ENCODE measurements around the gene IFNL4.
"Not testable (repeated sequence)": the region's sequence is repeated elsewhere in the genome, so short reads cannot be mapped to it uniquely, and the experiment has no call there.

Gene IFNL4

GRCh38 chr19:39284032-39284431 lies 35.4 kb upstream of the IFNL4 start:
- Histone ChIP-seq H4K5ac (ENCODE audit: low read length) (no peak overlapping the region), H3K27ac (ENCODE audit: low read depth, low read length) (no peak overlapping the region), H3K36me3 (ENCODE audit: control insufficient read depth, insufficient read depth, low read length) (no peaks in the 10 kb centered on the region), H2BK15ac (replicated peaks; ENCODE audit: low read depth) (no peak overlapping the region), H3K4ac (ENCODE audit: low read depth, low read length) (no peak overlapping the region), H3K4me2 (ENCODE audit: low read length) (no peak overlapping the region), H3K27me3 (ENCODE audit: insufficient read depth, low read length, poor library complexity) (no peaks in the 10 kb centered on the region), H2BK120ac (ENCODE audit: low read depth, low read length) (no peak overlapping the region), H4K8ac (ENCODE audit: low read depth, low read length) (no peak overlapping the region), H2AK5ac (ENCODE audit: low read length) (no peak overlapping the region), H2BK5ac (ENCODE audit: low read length) (no peak overlapping the region), H3K9ac (ENCODE audit: low read length) (no peak overlapping the region), H3K18ac (ENCODE audit: low read length) (no peak overlapping the region), H3K79me1 (ENCODE audit: low read length) (no peaks in the 10 kb centered on the region), H3K4me1 (ENCODE audit: control insufficient read depth, low read depth, low read length) (no peaks in the 10 kb centered on the region), H3K23ac (ENCODE audit: low read length) (no peak overlapping the region), H3K4me3 (ENCODE audit: low read length) (no peak overlapping the region), H3K56ac (ENCODE audit: low read length) (no peak overlapping the region), H3K79me2 (ENCODE audit: control insufficient read depth, insufficient read depth, low read length) (no peaks in the 10 kb centered on the region)
- no CpG with 5 or more reads among the region's 1 CpG for WGBS (ENCODE audit: extremely low coverage, insufficient coverage, low lambda C conversion rate)
- no peak for DNase-seq

GRCh38 chr19:39282021-39282420 lies 33.4 kb upstream of the IFNL4 start:
- no peaks in the 10 kb centered on the region for H3K36me3 ChIP-seq (ENCODE audit: control insufficient read depth, insufficient read depth, low read length)
- H3K23ac ChIP-seq (ENCODE audit: low read length) = no peak overlapping the region
- H3K79me2 ChIP-seq (ENCODE audit: control insufficient read depth, insufficient read depth, low read length) = no peaks in the 10 kb centered on the region
- no CpG with 5 or more reads among the region's 1 CpG for WGBS (ENCODE audit: extremely low coverage, insufficient coverage, low lambda C conversion rate)
- no peak overlapping the region for H3K27ac ChIP-seq (ENCODE audit: low read depth, low read length)
- no peak overlapping the region for H3K4ac ChIP-seq (ENCODE audit: low read depth, low read length)
- no peak overlapping the region for H4K5ac ChIP-seq (ENCODE audit: low read length)
- H3K56ac ChIP-seq (ENCODE audit: low read length) = no peak overlapping the region
- no peak overlapping the region for H2BK15ac ChIP-seq (replicated peaks; ENCODE audit: low read depth)
- no peaks in the 10 kb centered on the region for H3K4me1 ChIP-seq (ENCODE audit: control insufficient read depth, low read depth, low read length)
- H2AK5ac ChIP-seq (ENCODE audit: low read length) = no peak overlapping the region
- no peak overlapping the region for H3K18ac ChIP-seq (ENCODE audit: low read length)
- H3K4me3 ChIP-seq (ENCODE audit: low read length) = no peak overlapping the region
- no peak overlapping the region for H2BK120ac ChIP-seq (ENCODE audit: low read depth, low read length)
- no peaks in the 10 kb centered on the region for H3K27me3 ChIP-seq (ENCODE audit: insufficient read depth, low read length, poor library complexity)
- H3K9ac ChIP-seq (ENCODE audit: low read length) = no peak overlapping the region
- no peaks in the 10 kb centered on the region for H3K79me1 ChIP-seq (ENCODE audit: low read length)
- H3K4me2 ChIP-seq (ENCODE audit: low read length) = no peak overlapping the region
- H2BK5ac ChIP-seq (ENCODE audit: low read length) = no peak overlapping the region
- DNase-seq = no peak
- no peak overlapping the region for H4K8ac ChIP-seq (ENCODE audit: low read depth, low read length)

GRCh38 chr19:39277598-39277997 lies 28.9 kb upstream of the IFNL4 start:
- Histone ChIP-seq H2AK5ac (ENCODE audit: low read length) (no peak overlapping the region), H4K8ac (ENCODE audit: low read depth, low read length) (no peak overlapping the region), H3K27ac (ENCODE audit: low read depth, low read length) (no peak overlapping the region), H4K5ac (ENCODE audit: low read length) (no peak overlapping the region), H3K18ac (ENCODE audit: low read length) (no peak overlapping the region), H3K4me1 (ENCODE audit: control insufficient read depth, low read depth, low read length) (no peaks in the 10 kb centered on the region), H3K9ac (ENCODE audit: low read length) (no peak overlapping the region), H3K36me3 (ENCODE audit: control insufficient read depth, insufficient read depth, low read length) (no peaks in the 10 kb centered on the region), H3K4me3 (ENCODE audit: low read length) (no peak overlapping the region), H3K79me2 (ENCODE audit: control insufficient read depth, insufficient read depth, low read length) (no peaks in the 10 kb centered on the region), H3K4me2 (ENCODE audit: low read length) (no peak overlapping the region), H2BK15ac (replicated peaks; ENCODE audit: low read depth) (no peak overlapping the region), H2BK5ac (ENCODE audit: low read length) (no peak overlapping the region), H3K27me3 (ENCODE audit: insufficient read depth, low read length, poor library complexity) (no peaks in the 10 kb centered on the region), H3K56ac (ENCODE audit: low read length) (no peak overlapping the region), H2BK120ac (ENCODE audit: low read depth, low read length) (no peak overlapping the region), H3K79me1 (ENCODE audit: low read length) (no peaks in the 10 kb centered on the region), H3K4ac (ENCODE audit: low read depth, low read length) (no peak overlapping the region), H3K23ac (ENCODE audit: low read length) (no peak overlapping the region)
- no peak for DNase-seq
- WGBS (ENCODE audit: extremely low coverage, insufficient coverage, low lambda C conversion rate) = no CpG with 5 or more reads among the region's 7 CpGs

GRCh38 chr19:39276740-39277139 lies 28.1 kb upstream of the IFNL4 start:
- Histone ChIP-seq H3K79me1 (ENCODE audit: low read length) (no peaks in the 10 kb centered on the region), H3K27ac (ENCODE audit: low read depth, low read length) (no peak overlapping the region), H3K79me2 (ENCODE audit: control insufficient read depth, insufficient read depth, low read length) (no peaks in the 10 kb centered on the region)

GRCh38 chr19:39275578-39275977 lies 26.9 kb upstream of the IFNL4 start:
- Histone ChIP-seq H3K9ac (ENCODE audit: low read length) (no peak overlapping the region), H3K27ac (ENCODE audit: low read depth, low read length) (no peak overlapping the region), H3K4me2 (ENCODE audit: low read length) (no peak overlapping the region), H2BK15ac (replicated peaks; ENCODE audit: low read depth) (no peak overlapping the region), H3K36me3 (ENCODE audit: control insufficient read depth, insufficient read depth, low read length) (no peaks in the 10 kb centered on the region), H4K5ac (ENCODE audit: low read length) (no peak overlapping the region), H3K79me1 (ENCODE audit: low read length) (no peaks in the 10 kb centered on the region), H3K56ac (ENCODE audit: low read length) (no peak overlapping the region), H3K79me2 (ENCODE audit: control insufficient read depth, insufficient read depth, low read length) (no peaks in the 10 kb centered on the region), H4K8ac (ENCODE audit: low read depth, low read length) (no peak overlapping the region), H2BK5ac (ENCODE audit: low read length) (no peak overlapping the region), H3K18ac (ENCODE audit: low read length) (no peak overlapping the region), H2BK120ac (ENCODE audit: low read depth, low read length) (no peak overlapping the region), H3K4me3 (ENCODE audit: low read length) (no peak overlapping the region), H2AK5ac (ENCODE audit: low read length) (no peak overlapping the region), H3K4ac (ENCODE audit: low read depth, low read length) (no peak overlapping the region), H3K23ac (ENCODE audit: low read length) (no peak overlapping the region), H3K4me1 (ENCODE audit: control insufficient read depth, low read depth, low read length) (no peaks in the 10 kb centered on the region), H3K27me3 (ENCODE audit: insufficient read depth, low read length, poor library complexity) (no peaks in the 10 kb centered on the region)
- WGBS (ENCODE audit: extremely low coverage, insufficient coverage, low lambda C conversion rate) = 100% methylated on average over 2 of the region's 5 CpGs
- DNase-seq = no peak

More at GRCh38 chr19:39276740-39277139, 28.1 kb upstream of the IFNL4 start:
- Histone ChIP-seq H2BK15ac (replicated peaks; ENCODE audit: low read depth) (no peak overlapping the region), H3K4ac (ENCODE audit: low read depth, low read length) (no peak overlapping the region), H3K4me1 (ENCODE audit: control insufficient read depth, low read depth, low read length) (no peaks in the 10 kb centered on the region), H4K5ac (ENCODE audit: low read length) (no peak overlapping the region), H4K8ac (ENCODE audit: low read depth, low read length) (no peak overlapping the region), H3K27me3 (ENCODE audit: insufficient read depth, low read length, poor library complexity) (no peaks in the 10 kb centered on the region), H2AK5ac (ENCODE audit: low read length) (no peak overlapping the region), H3K9ac (ENCODE audit: low read length) (no peak overlapping the region), H2BK5ac (ENCODE audit: low read length) (no peak overlapping the region), H3K56ac (ENCODE audit: low read length) (no peak overlapping the region), H3K18ac (ENCODE audit: low read length) (no peak overlapping the region), H3K36me3 (ENCODE audit: control insufficient read depth, insufficient read depth, low read length) (no peaks in the 10 kb centered on the region), H3K4me2 (ENCODE audit: low read length) (no peak overlapping the region), H3K4me3 (ENCODE audit: low read length) (no peak overlapping the region), H2BK120ac (ENCODE audit: low read depth, low read length) (no peak overlapping the region), H3K23ac (ENCODE audit: low read length) (no peak overlapping the region)
- no peak for DNase-seq
- no CpG with 5 or more reads among the region's 5 CpGs for WGBS (ENCODE audit: extremely low coverage, insufficient coverage, low lambda C conversion rate)

GRCh38 chr19:39273859-39274258 lies 25.2 kb upstream of the IFNL4 start:
- not testable (repeated sequence) for H3K27ac ChIP-seq (ENCODE audit: low read depth, low read length); H2BK5ac ChIP-seq (ENCODE audit: low read length); H3K4me2 ChIP-seq (ENCODE audit: low read length); H3K4me3 ChIP-seq (ENCODE audit: low read length); H3K79me1 ChIP-seq (ENCODE audit: low read length); H2AK5ac ChIP-seq (ENCODE audit: low read length); H3K4me1 ChIP-seq (ENCODE audit: control insufficient read depth, low read depth, low read length); H3K18ac ChIP-seq (ENCODE audit: low read length); H4K8ac ChIP-seq (ENCODE audit: low read depth, low read length); H2BK15ac ChIP-seq (replicated peaks; ENCODE audit: low read depth); H3K4ac ChIP-seq (ENCODE audit: low read depth, low read length); H3K23ac ChIP-seq (ENCODE audit: low read length); H3K27me3 ChIP-seq (ENCODE audit: insufficient read depth, low read length, poor library complexity); H4K5ac ChIP-seq (ENCODE audit: low read length); DNase-seq; H3K9ac ChIP-seq (ENCODE audit: low read length); H2BK120ac ChIP-seq (ENCODE audit: low read depth, low read length); H3K79me2 ChIP-seq (ENCODE audit: control insufficient read depth, insufficient read depth, low read length); H3K56ac ChIP-seq (ENCODE audit: low read length); H3K36me3 ChIP-seq (ENCODE audit: control insufficient read depth, insufficient read depth, low read length)
- WGBS (ENCODE audit: extremely low coverage, insufficient coverage, low lambda C conversion rate) = no CpG with 5 or more reads among the region's 5 CpGs
